Activated T-cell treated with anti-CD3 and anti-CD28 coated beads, Interleukin-2, amount 50 U/mL, for 24 hours (primary cell): ENCODE results near the gene ADCY5.

Experiments
- DNase-seq: peaks from one replicate; pipeline ENCODE4 v3.0.0-alpha.2; 2020
- H3K27ac Mint-ChIP-seq: 2 replicates; pipeline ENCODE4 v1.8.0; 2020; ENCODE audit warnings: mild to moderate bottlenecking, mixed read lengths
- H3K27me3 Mint-ChIP-seq: 2 replicates; pipeline ENCODE4 v1.8.0; 2020; ENCODE audit warnings: mixed read lengths
- H3K36me3 Mint-ChIP-seq: 2 replicates; pipeline ENCODE4 v1.8.0; 2020; ENCODE audit warnings: low read depth, mixed read lengths
- H3K4me1 Mint-ChIP-seq: 2 replicates; pipeline ENCODE4 v1.8.0; 2020; ENCODE audit warnings: low read depth, mixed read lengths
- H3K4me3 Mint-ChIP-seq: 2 replicates; pipeline ENCODE4 v1.8.0; 2020; ENCODE audit warnings: mild to moderate bottlenecking, moderate library complexity, mixed read lengths
- H3K9me3 Mint-ChIP-seq: 2 replicates; pipeline ENCODE4 v1.8.0; 2020; ENCODE audit warnings: mixed read lengths

ADCY5 gene

DNA sequence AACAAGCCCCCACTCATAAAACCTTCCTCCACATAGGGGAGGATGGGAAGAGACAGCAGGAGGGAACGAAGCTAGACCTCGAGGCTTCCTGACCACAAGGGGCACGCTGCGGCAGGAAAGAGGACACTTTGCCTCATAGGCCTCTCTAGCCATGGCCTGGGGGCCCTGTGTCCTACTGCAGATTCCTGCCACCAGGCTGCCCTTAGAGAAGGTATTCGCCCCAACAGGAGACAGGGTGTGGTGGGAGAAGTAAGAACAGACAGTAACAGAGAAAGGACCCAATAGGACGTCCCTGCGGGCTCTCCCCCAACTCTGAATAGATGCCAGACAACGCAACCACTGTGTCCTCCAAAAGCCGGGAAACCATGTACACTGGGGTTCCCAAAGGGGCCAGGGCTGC lies 36.8 kb downstream of the ADCY5 start:
- Mint-ChIP-seq H3K9me3 (no peaks in the 10 kb centered on the region), H3K4me1 (no peaks in the 10 kb centered on the region), H3K36me3 (no peaks in the 10 kb centered on the region)

DNA sequence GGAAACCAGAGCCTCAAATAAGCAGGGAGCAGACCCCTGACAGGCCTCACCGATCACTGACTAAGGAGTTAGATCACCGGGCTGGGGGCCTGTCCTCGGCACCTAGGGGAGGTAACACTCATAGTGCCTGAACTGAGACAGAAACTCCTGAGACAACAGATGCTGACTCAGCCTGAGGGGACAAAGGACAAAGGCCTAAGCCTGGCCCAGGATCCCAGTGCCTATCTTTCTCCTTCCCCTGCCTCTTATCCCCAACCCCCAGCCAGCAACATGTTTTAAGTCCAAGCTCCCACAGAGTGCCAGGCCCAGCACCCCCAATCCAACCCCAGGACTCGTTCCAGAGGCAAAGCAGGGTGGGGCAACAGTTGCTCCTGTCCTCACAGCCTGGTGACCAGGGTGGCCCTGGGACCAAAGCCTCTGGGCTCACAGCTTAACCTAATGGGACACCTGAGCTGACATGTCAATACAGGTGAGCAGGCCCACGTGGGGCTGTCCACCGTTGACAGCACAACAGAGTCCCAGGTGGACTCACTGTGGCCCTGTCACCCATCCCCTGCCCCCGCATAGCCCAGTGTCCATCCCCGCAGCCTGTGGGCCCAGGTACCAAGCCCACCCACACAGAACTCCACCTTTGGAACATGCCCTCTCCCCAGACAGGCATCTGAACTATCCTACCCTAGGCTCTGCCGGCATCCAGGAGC lies 37.4 kb downstream of the ADCY5 start:
- H3K4me1 Mint-ChIP-seq, result no peaks in the 10 kb centered on the region
- no peaks in the 10 kb centered on the region for H3K36me3 Mint-ChIP-seq
- no peak for DNase-seq
- H3K27me3 Mint-ChIP-seq, result no peaks in the 10 kb centered on the region
- no peak overlapping the region for H3K4me3 Mint-ChIP-seq
- no peak overlapping the region for H3K27ac Mint-ChIP-seq
- H3K9me3 Mint-ChIP-seq, result no peaks in the 10 kb centered on the region

More for the DNA sequence above, 36.8 kb downstream of the ADCY5 start:
- Mint-ChIP-seq H3K27ac (no peak overlapping the region), H3K4me3 (no peak overlapping the region), H3K27me3 (no peaks in the 10 kb centered on the region)
- no peak for DNase-seq

DNA sequence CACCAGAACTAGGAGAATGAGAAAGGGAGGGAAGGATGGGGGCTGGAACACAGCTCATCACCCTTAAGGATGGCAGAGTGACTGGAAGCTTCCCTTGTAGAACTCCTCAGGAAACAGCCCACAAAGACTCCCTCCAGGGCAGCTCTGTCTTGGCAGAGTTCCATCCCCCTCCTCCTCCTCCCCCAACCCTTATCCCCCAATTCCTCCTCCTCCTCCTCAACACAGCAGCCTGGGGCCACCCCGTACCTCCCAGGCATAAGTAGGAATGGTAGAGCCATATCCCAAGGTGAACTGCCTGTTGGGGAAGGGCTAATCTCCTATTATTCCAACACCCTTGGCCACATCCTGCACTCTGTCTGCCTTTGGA lies 38.8 kb downstream of the ADCY5 start:
- Mint-ChIP-seq H3K4me1 (no peaks in the 10 kb centered on the region), H3K4me3 (no peak overlapping the region), H3K9me3 (no peaks in the 10 kb centered on the region), H3K36me3 (no peaks in the 10 kb centered on the region), H3K27ac (no peak overlapping the region), H3K27me3 (no peaks in the 10 kb centered on the region)
- no peak for DNase-seq

DNA sequence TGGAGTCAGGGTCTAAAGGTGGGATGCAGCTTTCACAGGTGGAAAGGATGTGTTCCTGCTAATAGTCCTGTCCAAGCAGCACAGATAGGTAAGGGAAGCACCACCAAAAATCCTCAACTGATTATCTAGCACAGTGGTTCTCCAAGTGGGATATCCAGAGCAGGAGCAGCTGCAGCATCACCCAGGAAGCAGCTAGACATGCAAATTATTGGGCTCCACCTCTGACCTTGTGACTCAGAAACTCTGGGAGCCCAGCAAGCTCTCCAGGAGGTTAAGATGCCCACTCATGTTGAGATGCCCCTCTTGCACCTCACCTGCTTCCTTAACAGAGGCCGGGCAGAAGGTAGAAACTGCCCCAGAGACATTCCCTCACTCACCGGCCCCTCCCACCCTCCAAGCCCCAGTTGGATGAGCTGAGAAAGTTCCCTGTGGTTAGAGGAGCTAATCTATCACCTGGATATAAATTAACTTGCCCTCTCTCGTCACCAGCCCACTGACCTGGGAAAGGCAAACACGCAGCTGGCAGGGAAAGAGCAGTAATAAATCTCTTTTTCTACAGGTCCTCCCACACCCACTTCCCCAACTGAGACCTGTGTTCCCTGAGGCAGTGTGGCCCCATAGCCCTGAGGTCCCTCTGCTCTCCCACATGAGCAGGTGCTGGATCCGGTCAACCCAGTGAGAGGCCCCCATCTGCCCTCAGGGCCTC lies 39.3 kb downstream of the ADCY5 start:
- Mint-ChIP-seq H3K4me3 (no peak overlapping the region), H3K9me3 (no peaks in the 10 kb centered on the region), H3K36me3 (no peaks in the 10 kb centered on the region), H3K4me1 (no peaks in the 10 kb centered on the region), H3K27me3 (no peaks in the 10 kb centered on the region), H3K27ac (no peak overlapping the region)
- no peak for DNase-seq

DNA sequence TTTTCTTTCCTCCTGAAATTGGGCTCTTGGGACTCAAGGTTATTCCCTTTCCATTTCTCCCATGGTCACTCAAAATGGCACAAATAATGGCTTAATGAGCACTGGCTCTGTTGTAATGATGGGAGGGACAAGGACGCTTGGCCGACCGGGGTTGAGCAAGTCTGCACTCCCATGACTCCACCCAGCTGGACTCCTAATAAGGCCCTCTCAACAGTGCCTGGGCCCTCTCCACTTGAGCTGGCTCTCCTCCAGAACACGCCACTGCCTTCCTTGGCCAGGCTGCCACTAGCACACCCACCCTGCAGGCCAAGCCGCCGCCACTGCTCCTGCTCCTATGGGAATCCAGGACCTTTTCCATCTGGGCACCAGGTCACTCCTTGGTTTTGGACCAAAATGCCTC lies 42.3 kb downstream of the ADCY5 start:
- no peaks in the 10 kb centered on the region for H3K9me3 Mint-ChIP-seq
- no peak overlapping the region for H3K4me3 Mint-ChIP-seq
- no peaks in the 10 kb centered on the region for H3K36me3 Mint-ChIP-seq
- H3K27ac Mint-ChIP-seq, result no peak overlapping the region
- DNase-seq, result no peak
- no peaks in the 10 kb centered on the region for H3K4me1 Mint-ChIP-seq
- no peaks in the 10 kb centered on the region for H3K27me3 Mint-ChIP-seq

DNA sequence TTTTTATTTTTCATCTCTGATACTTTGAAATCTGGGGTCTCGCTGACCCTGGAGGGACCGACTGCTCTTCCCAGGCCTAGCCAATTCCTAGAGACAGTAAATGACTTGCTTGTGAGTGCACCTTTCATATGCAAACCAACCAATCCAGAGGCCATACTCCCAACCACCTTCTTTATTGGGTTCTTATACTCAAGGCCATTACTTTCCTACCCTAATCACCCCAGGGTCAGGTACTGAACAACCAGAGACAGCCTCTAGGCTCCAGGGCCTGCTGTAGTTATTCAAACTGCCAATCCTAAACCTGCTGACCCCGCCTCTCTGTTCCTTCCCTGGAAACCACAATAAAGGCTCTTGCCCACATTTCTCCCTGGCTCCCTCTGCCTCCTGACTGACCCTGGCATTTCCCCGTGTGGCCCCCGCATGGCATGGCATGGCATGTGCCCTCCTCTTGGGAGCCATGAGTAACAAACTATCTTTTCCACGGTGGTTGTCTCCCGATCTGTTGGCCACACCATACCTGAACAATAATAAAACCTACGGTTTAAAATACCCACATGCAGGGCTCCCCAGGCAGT lies 42.9 kb downstream of the ADCY5 start:
- Mint-ChIP-seq H3K27me3 (peaks cover 2% of the 10 kb centered on the region), H3K9me3 (no peaks in the 10 kb centered on the region), H3K4me1 (no peaks in the 10 kb centered on the region), H3K4me3 (no peak overlapping the region), H3K27ac (no peak overlapping the region), H3K36me3 (no peaks in the 10 kb centered on the region)
- no peak for DNase-seq

DNA sequence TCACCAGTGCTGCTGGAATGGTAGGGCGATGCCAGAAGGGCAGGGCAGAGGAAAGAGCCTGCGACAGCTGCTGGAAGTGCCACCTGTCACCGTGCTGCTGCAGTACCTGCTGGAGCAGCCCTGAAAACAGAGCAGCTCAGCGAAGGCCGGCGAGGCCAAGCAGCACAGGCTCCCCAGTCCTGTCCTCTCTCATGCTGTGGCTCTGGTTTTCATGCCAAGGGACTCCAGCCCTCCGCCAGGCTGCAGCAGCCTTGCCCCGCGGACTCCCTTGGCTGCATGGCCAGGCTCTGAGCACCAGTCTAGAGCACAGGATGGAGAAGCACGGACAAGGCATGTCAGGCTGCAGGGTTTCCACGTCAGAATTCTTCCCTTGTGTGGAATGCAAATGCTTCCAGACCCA lies 43.9 kb downstream of the ADCY5 start:
- peaks cover 5% of the 10 kb centered on the region for H3K27me3 Mint-ChIP-seq
- no peaks in the 10 kb centered on the region for H3K9me3 Mint-ChIP-seq
- no peak overlapping the region for H3K27ac Mint-ChIP-seq
- no peaks in the 10 kb centered on the region for H3K4me1 Mint-ChIP-seq
- H3K36me3 Mint-ChIP-seq, result no peaks in the 10 kb centered on the region
- H3K4me3 Mint-ChIP-seq, result no peak overlapping the region
- DNase-seq, result no peak

DNA sequence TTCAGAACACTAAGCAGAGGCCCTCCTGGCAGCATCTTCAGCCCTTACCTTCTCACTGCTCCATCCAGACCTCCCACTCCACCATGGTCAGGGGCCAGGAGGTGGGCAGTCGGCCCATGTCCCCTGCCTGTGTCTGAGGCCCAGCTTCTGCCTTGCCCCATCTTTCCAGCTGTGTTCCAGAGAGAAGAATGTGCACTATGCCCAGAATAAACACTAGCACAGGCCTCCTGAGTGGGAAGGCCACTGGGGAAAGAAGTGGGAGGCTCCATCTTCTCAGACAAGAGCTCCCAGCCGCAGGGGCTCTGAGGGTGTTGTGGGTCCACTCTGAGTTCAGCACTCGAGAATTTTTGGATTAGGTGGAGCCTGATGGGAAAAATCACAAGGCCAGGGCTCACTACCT lies 44.5 kb downstream of the ADCY5 start:
- Mint-ChIP-seq H3K27ac (no peak overlapping the region), H3K27me3 (peaks cover 12% of the 10 kb centered on the region), H3K4me1 (no peaks in the 10 kb centered on the region), H3K4me3 (no peak overlapping the region), H3K9me3 (no peaks in the 10 kb centered on the region), H3K36me3 (no peaks in the 10 kb centered on the region)
- no peak for DNase-seq

DNA sequence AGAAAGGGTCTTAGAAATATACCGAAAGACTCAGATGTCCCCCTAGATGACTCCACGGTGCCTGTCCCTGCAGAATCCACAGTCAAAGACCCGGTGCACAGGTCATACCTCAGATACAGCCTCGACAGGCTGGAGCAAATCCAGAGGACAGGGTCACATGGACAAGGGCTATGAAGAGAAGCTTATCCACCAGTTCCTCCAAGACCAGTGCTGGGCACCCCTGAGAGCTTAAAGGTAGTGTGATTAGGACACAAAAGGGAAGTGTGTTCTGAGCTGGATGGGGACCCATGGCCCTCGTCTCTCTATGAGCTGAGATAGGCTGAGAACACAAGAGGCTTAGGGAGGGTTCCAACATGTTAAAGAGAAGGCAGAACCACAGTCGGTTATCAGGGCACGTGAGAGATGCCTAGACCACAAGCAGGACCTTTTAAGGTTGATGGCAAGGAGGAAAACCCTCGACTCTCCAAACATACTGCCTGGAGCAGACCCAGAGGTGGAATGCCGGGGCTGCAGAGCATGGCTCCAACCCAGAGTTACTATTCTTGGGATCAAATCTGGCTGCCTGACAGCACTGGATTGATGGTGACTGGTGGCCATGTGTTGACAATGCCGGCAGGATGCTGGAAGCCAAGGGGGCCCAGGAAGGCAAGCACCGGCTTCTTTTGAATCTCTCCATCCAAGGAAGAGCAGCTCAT lies 46.9 kb downstream of the ADCY5 start:
- no peak for DNase-seq
- no peak overlapping the region for H3K4me3 Mint-ChIP-seq
- H3K4me1 Mint-ChIP-seq, result no peaks in the 10 kb centered on the region

DNA sequence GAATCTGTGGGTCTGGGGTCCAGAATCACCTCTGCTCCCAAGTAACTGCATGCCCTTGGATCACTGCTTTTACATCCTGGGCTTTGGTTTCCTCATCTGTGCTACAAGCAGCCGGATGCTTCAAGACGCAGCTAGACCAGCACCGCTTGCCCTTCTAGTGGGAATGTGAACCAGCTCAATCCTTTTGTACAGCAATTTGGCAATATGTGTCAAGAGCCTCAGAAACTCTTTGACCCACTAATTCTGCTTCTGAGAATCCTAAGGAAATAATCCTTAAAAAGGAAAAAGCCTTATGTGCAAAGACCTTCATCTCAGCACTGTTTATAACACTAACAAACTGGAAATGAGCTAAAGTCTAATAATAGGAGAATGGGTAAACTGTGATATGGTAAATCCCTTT lies 48.7 kb downstream of the ADCY5 start:
- Mint-ChIP-seq H3K4me1 (no peaks in the 10 kb centered on the region), H3K36me3 (no peaks in the 10 kb centered on the region), H3K27me3 (peaks cover 21% of the 10 kb centered on the region), H3K4me3 (no peak overlapping the region), H3K9me3 (no peaks in the 10 kb centered on the region), H3K27ac (no peak overlapping the region)
- DNase-seq, result no peak

More for the DNA sequence above, 46.9 kb downstream of the ADCY5 start:
- no peaks in the 10 kb centered on the region for H3K36me3 Mint-ChIP-seq
- no peak overlapping the region for H3K27ac Mint-ChIP-seq
- no peaks in the 10 kb centered on the region for H3K9me3 Mint-ChIP-seq
- peaks cover 19% of the 10 kb centered on the region for H3K27me3 Mint-ChIP-seq

DNA sequence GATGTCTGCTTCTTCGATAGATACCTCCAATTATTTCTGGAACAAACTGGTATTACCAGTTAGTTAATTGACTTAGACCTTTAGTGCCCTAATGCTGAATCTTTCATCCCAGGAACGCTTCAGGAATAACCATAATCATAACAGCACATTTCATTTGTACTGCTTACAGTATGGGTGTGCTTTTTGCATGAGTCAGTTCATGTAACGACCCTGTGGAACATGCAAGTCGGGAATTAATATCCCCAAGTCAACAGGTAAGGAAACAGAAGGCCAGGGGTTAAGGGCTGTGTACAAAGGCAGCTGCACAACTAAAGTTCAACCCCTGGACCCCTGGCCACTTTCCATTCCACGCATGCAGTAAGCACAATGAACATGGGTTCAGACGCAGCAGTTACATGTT lies 49.2 kb downstream of the ADCY5 start:
- DNase-seq, result no peak
- H3K36me3 Mint-ChIP-seq, result no peaks in the 10 kb centered on the region
- H3K4me1 Mint-ChIP-seq, result no peaks in the 10 kb centered on the region
- peaks cover 26% of the 10 kb centered on the region for H3K27me3 Mint-ChIP-seq
- H3K4me3 Mint-ChIP-seq, result no peak overlapping the region
- H3K9me3 Mint-ChIP-seq, result no peaks in the 10 kb centered on the region
- no peak overlapping the region for H3K27ac Mint-ChIP-seq

DNA sequence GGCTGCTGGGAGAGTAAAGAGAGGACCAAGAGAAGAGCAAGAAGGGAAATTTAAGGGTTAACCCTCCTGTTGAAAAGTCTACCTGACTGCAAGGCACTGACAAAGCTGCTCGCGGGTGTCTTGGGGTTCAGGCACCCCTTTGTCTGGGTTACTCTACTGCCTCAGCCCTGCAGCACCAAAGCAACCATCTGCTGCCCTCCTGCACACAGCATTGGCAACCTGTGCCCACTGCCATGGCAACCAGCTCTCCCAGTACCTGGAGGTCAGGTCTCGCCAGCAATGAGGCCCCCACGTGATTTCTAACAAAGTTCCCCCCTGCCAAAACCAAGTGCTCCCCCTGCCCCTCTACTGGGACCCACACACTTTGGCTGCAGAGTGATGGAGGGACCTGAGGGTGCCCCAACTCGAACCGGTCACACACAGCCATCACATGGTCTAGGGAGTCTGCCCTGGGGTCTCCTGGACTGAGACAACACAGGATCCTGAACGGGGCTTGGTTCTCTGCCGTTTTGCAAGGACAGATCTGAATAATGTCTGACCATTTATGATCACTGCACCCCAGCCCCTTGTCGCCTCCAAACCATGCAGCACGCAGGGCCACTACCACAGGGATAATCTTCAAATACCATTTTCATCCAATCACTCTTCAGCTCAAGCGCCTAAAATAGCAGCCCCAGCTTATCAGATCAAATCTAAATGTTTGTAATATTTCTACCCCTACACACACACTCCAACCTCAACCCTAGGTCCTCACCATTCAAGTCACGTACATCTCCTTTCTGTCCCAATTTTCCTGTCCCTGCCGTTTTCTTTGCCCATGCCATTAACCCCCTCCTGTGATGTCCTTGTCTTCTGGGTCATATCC lies 50.7 kb downstream of the ADCY5 start:
- Mint-ChIP-seq H3K9me3 (no peaks in the 10 kb centered on the region), H3K4me1 (no peaks in the 10 kb centered on the region), H3K36me3 (no peaks in the 10 kb centered on the region), H3K27me3 (peaks cover 32% of the 10 kb centered on the region), H3K4me3 (no peak overlapping the region), H3K27ac (no peak overlapping the region)
- DNase-seq, result no peak

DNA sequence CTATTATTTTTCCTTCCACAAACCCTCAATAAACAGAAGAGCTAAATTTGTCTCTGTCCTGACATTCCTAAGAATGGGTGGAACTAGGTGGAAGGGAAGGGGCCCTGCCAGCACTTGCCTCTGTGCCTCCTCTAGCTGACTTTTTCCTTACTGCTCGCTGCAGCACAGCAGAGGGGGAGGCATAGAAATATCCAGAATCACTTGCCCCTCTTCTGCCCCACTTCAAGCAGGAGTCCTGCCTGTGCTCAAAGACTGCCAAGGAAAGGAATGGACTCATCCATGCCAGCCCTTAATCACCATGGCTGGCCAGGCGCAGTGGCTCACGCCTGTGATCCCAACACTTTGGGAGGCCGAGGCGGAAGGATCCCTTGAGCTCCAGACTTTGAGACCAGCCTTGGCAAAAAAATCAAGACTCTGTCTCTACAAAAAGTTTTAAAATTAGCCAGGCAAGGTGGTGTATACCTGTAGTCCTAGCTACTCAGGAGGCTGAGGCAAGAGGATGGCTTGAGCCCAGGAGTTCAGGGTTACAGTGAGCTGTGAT lies 51.8 kb downstream of the ADCY5 start:
- no peaks in the 10 kb centered on the region for H3K4me1 Mint-ChIP-seq
- H3K27ac Mint-ChIP-seq, result no peak overlapping the region
- DNase-seq, result no peak

More for the DNA sequence above, 51.8 kb downstream of the ADCY5 start:
- Mint-ChIP-seq H3K9me3 (no peaks in the 10 kb centered on the region), H3K4me3 (no peak overlapping the region), H3K36me3 (no peaks in the 10 kb centered on the region), H3K27me3 (peaks cover 32% of the 10 kb centered on the region)
